GM19468 (cell line): Measurements from ENCODE around the gene CD226.
"Not testable (repeated sequence)": the region's sequence is repeated elsewhere in the genome, so short reads cannot be mapped to it uniquely, and the experiment has no call there.

Experiments used
- ATAC-seq: cut with Tn5 transposase; IDR thresholded peaks from one replicate; pipeline ENCODE4 v1.9.1; 2021; ENCODE audit warnings: mild to moderate bottlenecking, moderate library complexity, moderate number of reproducible peaks; ENCODE audit not compliant: unreplicated experiment; ENCODE audit errors: extremely low read depth

The CD226 gene

GRCh38 chr18:69947361-69948133, at the start of gene CD226:
Gene CD226 (minus strand): TSS chr18:69947873. CDS start chr18:69947406, 467 bp downstream.
- no peak for ATAC-seq

- no peak for ATAC-seq
Observed at GRCh38 chr18:69996951-69997798, 49.5 kb upstream of the CD226 start.

- ATAC-seq = no peak
Observed at GRCh38 chr18:69996417-69996816, 48.7 kb upstream of the CD226 start.

- ATAC-seq = no peak
Observed at GRCh38 chr18:69995774-69996173, 48.1 kb upstream of the CD226 start.

- no peak for ATAC-seq
Observed at GRCh38 chr18:69992776-69993175, 45.1 kb upstream of the CD226 start.

GRCh38 chr18:69987870-69988269, 40.2 kb upstream of the CD226 start:
- ATAC-seq = no peak

GRCh38 chr18:69985239-69985638, 37.6 kb upstream of the CD226 start:
- no peak for ATAC-seq

- ATAC-seq = no peak
Observed at GRCh38 chr18:69982417-69982816, 34.7 kb upstream of the CD226 start.

- ATAC-seq = peak; percentile 23
Observed at GRCh38 chr18:69981948-69982347, 34.3 kb upstream of the CD226 start.

- no peak for ATAC-seq
Observed at GRCh38 chr18:69980982-69981804, 33.5 kb upstream of the CD226 start.

GRCh38 chr18:69980509-69980908, 32.8 kb upstream of the CD226 start:
- ATAC-seq = no peak

- ATAC-seq = peak; percentile 34
Observed at GRCh38 chr18:69978732-69979715, 31.4 kb upstream of the CD226 start.

GRCh38 chr18:69975294-69975693, 27.6 kb upstream of the CD226 start:
- ATAC-seq = not testable (repeated sequence)

GRCh38 chr18:69974365-69974764, 26.7 kb upstream of the CD226 start:
- ATAC-seq = no peak

- no peak for ATAC-seq
Observed at GRCh38 chr18:69969491-69969890, 21.8 kb upstream of the CD226 start.

- peak; percentile 78 for ATAC-seq
Observed at GRCh38 chr18:69968039-69968438, 20.4 kb upstream of the CD226 start.

- ATAC-seq = no peak
Observed at GRCh38 chr18:69963196-69963595, 15.5 kb upstream of the CD226 start.

GRCh38 chr18:69961718-69962117, 14.0 kb upstream of the CD226 start:
- no peak for ATAC-seq

- peak; percentile 31 for ATAC-seq
Observed at GRCh38 chr18:69958422-69958821, 10.7 kb upstream of the CD226 start.
